IMR-90 (cell line): Measurements from ENCODE around the gene CTPS1. TPM values are rescaled to one million over a fixed set of nuclear protein-coding genes. Genes with fewer than 3 reads are reported as not detected.

Experiments used
- ATAC-seq: fragments of 200-7000 bp; cut with Tn5 transposase; 2 replicates; pipeline ENCODE4 v1.9.1; 2020; ENCODE audit warnings: low read depth, mild to moderate bottlenecking, moderate library complexity
- BruUV-seq: library from RNA; stranded (reverse); fragments of 400-500 nt; replicated peaks from 2 replicates; lab custom pipeline; 2021; lab: Mats Ljungman, UMichigan
- CTCF ChIA-PET: fragments of 300-600 bp; formaldehyde crosslinking; extraction: SDS; loops from one replicate; lab custom pipeline; 2021; ENCODE audit warnings: antibody characterized with exemption; lab: Yijun Ruan, JAX
- POLR2A ChIA-PET: fragments of 300-600 bp; sonication (Branson Sonifier 250); formaldehyde crosslinking; loops from one replicate; lab custom pipeline; 2022; ENCODE audit warnings: antibody characterized with exemption; ENCODE audit not compliant: unreplicated experiment; lab: Charles Lee
- DNase-seq: peaks from one replicate; pipeline ENCODE4 v3.0.0; 2013
- H2AFZ ChIP-seq: replicated peaks from 2 replicates; pipeline ENCODE3; 2013; ENCODE audit warnings: low read length, mild to moderate bottlenecking; ENCODE audit not compliant: poor library complexity
- H2AK5ac ChIP-seq: 2 replicates; pipeline ENCODE4 v1.6.1; 2013; ENCODE audit warnings: low read depth, low read length, inconsistent platforms
- H2AK9ac ChIP-seq: replicated peaks from 2 replicates; pipeline ENCODE3; 2013; ENCODE audit warnings: mild to moderate bottlenecking, low read depth, low read length, moderate library complexity; ENCODE audit not compliant: poor library complexity
- H2BK120ac ChIP-seq: 2 replicates; pipeline ENCODE4 v1.6.1; 2013; ENCODE audit warnings: low read depth, low read length, inconsistent platforms
- H2BK15ac ChIP-seq: 3 replicates; pipeline ENCODE4 v1.6.1; 2013; ENCODE audit warnings: low read depth, low read length, inconsistent platforms
- H2BK20ac ChIP-seq: 2 replicates; pipeline ENCODE4 v1.6.1; 2013; ENCODE audit warnings: low read depth, mild to moderate bottlenecking, inconsistent platforms, low read length, moderate library complexity
- H2BK5ac ChIP-seq: 2 replicates; pipeline ENCODE4 v1.6.1; 2013; ENCODE audit warnings: mild to moderate bottlenecking, low read depth, low read length, inconsistent platforms; ENCODE audit not compliant: poor library complexity, severe bottlenecking
- H3K14ac ChIP-seq: replicated peaks from 2 replicates; pipeline ENCODE4 v1.6.1; 2013; ENCODE audit warnings: low read depth, low read length, inconsistent platforms
- H3K18ac ChIP-seq: 2 replicates; pipeline ENCODE4 v1.6.1; 2013; ENCODE audit warnings: low read depth, low read length, control low read depth
- H3K23ac ChIP-seq: 2 replicates; pipeline ENCODE4 v1.6.1; 2013; ENCODE audit warnings: low read depth, low read length, inconsistent platforms
- H3K27ac ChIP-seq: 2 replicates; pipeline ENCODE4 v1.5.1; 2013; ENCODE audit warnings: mild to moderate bottlenecking, control low read depth, low read length; ENCODE audit not compliant: insufficient read depth
- H3K27me3 ChIP-seq: 2 replicates; pipeline ENCODE4 v1.6.1; 2013; ENCODE audit warnings: low read length; ENCODE audit not compliant: control insufficient read depth, insufficient read depth
- H3K36me3 ChIP-seq: 2 replicates; pipeline ENCODE4 v1.6.1; 2013; ENCODE audit warnings: low read length, mixed read lengths; ENCODE audit not compliant: control insufficient read depth, insufficient read depth
- H3K4ac ChIP-seq: 2 replicates; pipeline ENCODE4 v1.6.1; 2013; ENCODE audit warnings: low read depth, low read length, inconsistent platforms
- H3K4me1 ChIP-seq: 2 replicates; pipeline ENCODE4 v1.6.1; 2013; ENCODE audit warnings: low read length, mixed read lengths; ENCODE audit not compliant: control insufficient read depth, insufficient read depth
- H3K4me2 ChIP-seq: 2 replicates; pipeline ENCODE4 v1.6.1; 2013; ENCODE audit warnings: low read depth, mild to moderate bottlenecking, control low read depth, low read length, moderate library complexity
- H3K4me3 ChIP-seq: 2 replicates; pipeline ENCODE4 v1.5.1; 2013; ENCODE audit warnings: low read depth, mild to moderate bottlenecking, control low read depth, low read length, moderate library complexity; ENCODE audit not compliant: insufficient read depth
- H3K56ac ChIP-seq: 2 replicates; pipeline ENCODE4 v1.6.1; 2013; ENCODE audit warnings: low read length, inconsistent platforms; ENCODE audit not compliant: insufficient read depth; ENCODE audit errors: extremely low read depth
- H3K79me1 ChIP-seq, 2 experiments: 2 replicates each; pipeline ENCODE4 v1.6.1; 2013; ENCODE audit warnings: low read length in 2 of 2, inconsistent platforms in 1 of 2, low read depth in 1 of 2
- H3K9ac ChIP-seq: 2 replicates; pipeline ENCODE4 v1.6.1; 2013; ENCODE audit warnings: low read depth, low read length, control low read depth
- H3K9me1 ChIP-seq: 2 replicates; pipeline ENCODE4 v1.6.1; 2013; ENCODE audit warnings: low read length, inconsistent platforms; ENCODE audit not compliant: insufficient read depth
- H3K9me3 ChIP-seq: 2 replicates; pipeline ENCODE4 v1.6.1; 2013; ENCODE audit warnings: low read length; ENCODE audit not compliant: control insufficient read depth, insufficient read depth
- H4K20me1 ChIP-seq: 2 replicates; pipeline ENCODE4 v1.6.1; 2013; ENCODE audit warnings: low read length, inconsistent platforms; ENCODE audit not compliant: insufficient read depth
- H4K5ac ChIP-seq: 2 replicates; pipeline ENCODE4 v1.6.1; 2013; ENCODE audit warnings: mild to moderate bottlenecking, low read depth, low read length, control low read depth
- H4K8ac ChIP-seq, 2 experiments: 2 replicates each; pipeline ENCODE4 v1.6.1; 2013; ENCODE audit warnings: low read depth in 2 of 2, low read length in 2 of 2, control low read depth in 1 of 2, inconsistent platforms in 1 of 2
- H4K91ac ChIP-seq: 2 replicates; pipeline ENCODE4 v1.6.1; 2013; ENCODE audit warnings: low read depth, low read length, inconsistent platforms; ENCODE audit not compliant: insufficient read depth
- BHLHE40 ChIP-seq: fragments of 150-350 bp; IDR thresholded peaks from 2 replicates; pipeline ENCODE4 v1.6.1; 2016; ENCODE audit warnings: mild to moderate bottlenecking, low read depth, low read length
- CEBPB ChIP-seq: IDR thresholded peaks from 2 replicates; pipeline ENCODE4 v1.6.1; 2012; ENCODE audit warnings: low read depth, low read length, improper control_type of control experiment
- CHD1 ChIP-seq: IDR thresholded peaks from 2 replicates; pipeline ENCODE4 v1.6.1; 2012; ENCODE audit warnings: low read depth, low read length, improper control_type of control experiment
- FOS ChIP-seq: fragments of 150-350 bp; IDR thresholded peaks from 2 replicates; pipeline ENCODE4 v1.6.1; 2016; ENCODE audit warnings: low read depth, low read length
- MAFK ChIP-seq: IDR thresholded peaks from 2 replicates; pipeline ENCODE4 v1.6.1; 2012; ENCODE audit warnings: low read depth, low read length, improper control_type of control experiment
- MAZ ChIP-seq: IDR thresholded peaks from 2 replicates; pipeline ENCODE4 v1.6.1; 2012; ENCODE audit warnings: low read depth, mild to moderate bottlenecking, low read length, improper control_type of control experiment, moderate library complexity, borderline replicate concordance
- MXI1 ChIP-seq: IDR thresholded peaks from 2 replicates; pipeline ENCODE4 v1.6.1; 2012; ENCODE audit warnings: low read depth, mild to moderate bottlenecking, low read length, moderate library complexity, borderline replicate concordance
- NFE2L2 ChIP-seq: fragments of 150-350 bp; IDR thresholded peaks from 2 replicates; pipeline ENCODE4 v1.6.1; 2016; ENCODE audit warnings: low read depth, mild to moderate bottlenecking, low read length
- POLR2A ChIP-seq: IDR thresholded peaks from 2 replicates; pipeline ENCODE4 v1.6.1; 2012; ENCODE audit warnings: mild to moderate bottlenecking, low read depth, low read length
- RCOR1 ChIP-seq: IDR thresholded peaks from 2 replicates; pipeline ENCODE4 v1.6.1; 2012; ENCODE audit warnings: mild to moderate bottlenecking, low read length, improper control_type of control experiment; ENCODE audit not compliant: insufficient replicate concordance
- RFX5 ChIP-seq: IDR thresholded peaks from 2 replicates; pipeline ENCODE4 v1.8.0; 2012; ENCODE audit warnings: low read depth, mild to moderate bottlenecking, low read length, moderate library complexity
- whole genome bisulfite sequencing, 2 experiments: methylation state at CpG; one replicate each; pipeline versions ENCODE4 v1.1.5 to v1.1.7; 2013; ENCODE audit warnings: missing lambda C conversion rate in 2 of 2; ENCODE audit not compliant: insufficient read length in 1 of 2; ENCODE audit errors: extremely low coverage in 2 of 2; 5-methylcytosine and 5-hydroxymethylcytosine counted together
- dilution Hi-C: fragments of 300-500 bp; cut with HindIII; formaldehyde crosslinking; loops from one replicate; pipeline ENCODE4 v1.14.3; 2018; ENCODE audit warnings: low sequenced_read_pairs; ENCODE audit not compliant: unreplicated experiment
- in situ Hi-C: fragments of 300-500 bp; cut with MboI; formaldehyde crosslinking; loops from 3 replicates; pipeline ENCODE4 v1.14.3; 2019; ENCODE audit warnings: low sequenced_read_pairs, inconsistent platforms, mixed read lengths
- intact Hi-C: fragments of 100-400 bp; cut with micrococcal nuclease; formaldehyde crosslinking; loops from 2 replicates; pipeline ENCODE4 v1.10.0; 2022
- polyA plus RNA-seq, 3 experiments: library from polyadenylated mRNA; depleted of rRNA; stranded (reverse); fragments of >200 nt; gene quantifications; 2 replicates each; pipeline ENCODE4 v1.2.3, GENCODE V29; 2012; ENCODE audit warnings: low replicate concordance in 1 of 3
- total RNA-seq: library from RNA; depleted of rRNA; stranded (reverse); fragments of >200 nt; gene quantifications from 2 replicates; pipeline ENCODE4 v1.2.3, GENCODE V29; 2012

The CTPS1 gene
- total and polyA plus RNA-seq, 2 of the 4 experiments (the other 2 are of a cell fraction) = 40.4 to 41.0 TPM

- no peak overlapping the region for H3K14ac ChIP-seq
- H2AK9ac ChIP-seq = no peak overlapping the region
- H2BK5ac ChIP-seq = no peak overlapping the region
- no peak overlapping the region for H3K4me2 ChIP-seq
- no peak overlapping the region for H2BK120ac ChIP-seq
- no peak overlapping the region for H2BK20ac ChIP-seq
- H2AFZ ChIP-seq = no peak overlapping the region
- no peak overlapping the region for H3K4ac ChIP-seq
- H3K79me1 ChIP-seq = peaks cover 25 to 66% of the 10 kb centered on the region in 2 experiments
- no peak for ATAC-seq
- no peak overlapping the region for H3K4me3 ChIP-seq
- 80% methylated on average over 2 of the region's 4 CpGs; no CpG with 5 or more reads in 1 of the 2 experiments for WGBS, 2 experiments
- TF ChIP-seq RCOR1 (no peak), CEBPB (no peak), BHLHE40 (no peak), MAFK (no peak), FOS (no peak), NFE2L2 (no peak), MAZ (no peak), POLR2A (no peak), RFX5 (no peak), CHD1 (no peak), MXI1 (no peak)
- no TSS peak for BruUV-seq
- peaks cover 40% of the 10 kb centered on the region for H3K36me3 ChIP-seq
- H3K56ac ChIP-seq = no peak overlapping the region
- intact Hi-C loops (no loop called here), dilution Hi-C loops (no loop called here), in situ Hi-C loops (no loop called here)
- H4K20me1 ChIP-seq = peaks cover 16% of the 10 kb centered on the region
- H3K9me3 ChIP-seq = no peaks in the 10 kb centered on the region
- H3K27me3 ChIP-seq = no peaks in the 10 kb centered on the region
- H3K4me1 ChIP-seq = peaks cover 10% of the 10 kb centered on the region
- no peak overlapping the region for H3K27ac ChIP-seq
- no peak overlapping the region for H2AK5ac ChIP-seq
- no peak overlapping the region for H3K18ac ChIP-seq
- H3K9me1 ChIP-seq = peaks cover 8% of the 10 kb centered on the region
- no peak overlapping the region for H2BK15ac ChIP-seq
- H3K9ac ChIP-seq = no peak overlapping the region
- no peak overlapping the region for H3K23ac ChIP-seq
- DNase-seq = no peak
- H4K91ac ChIP-seq = no peak overlapping the region
- no peak overlapping the region for H4K8ac ChIP-seq
- ChIA-PET POLR2A (no interaction called here), CTCF (no interaction called here)
- no peak overlapping the region for H4K5ac ChIP-seq
These were observed 19.2 kb downstream of the CTPS1 start for GRCh38 chr1:40998668-40999067.
